RKO (cell line): ENCODE measurements around the gene CCN6.

Experiments used
- DNase-seq: peaks from one replicate; pipeline ENCODE4 v3.0.0-alpha.2; 2016; ENCODE audit warnings: low spot score

The CCN6 gene

GRCh38 chr6:112054001-112054400 is at the start of gene CCN6:
CCN6 (plus strand) TSS chr6:112054104; CDS start chr6:112054358, 254 bp downstream.
- no peak for DNase-seq

DNA sequence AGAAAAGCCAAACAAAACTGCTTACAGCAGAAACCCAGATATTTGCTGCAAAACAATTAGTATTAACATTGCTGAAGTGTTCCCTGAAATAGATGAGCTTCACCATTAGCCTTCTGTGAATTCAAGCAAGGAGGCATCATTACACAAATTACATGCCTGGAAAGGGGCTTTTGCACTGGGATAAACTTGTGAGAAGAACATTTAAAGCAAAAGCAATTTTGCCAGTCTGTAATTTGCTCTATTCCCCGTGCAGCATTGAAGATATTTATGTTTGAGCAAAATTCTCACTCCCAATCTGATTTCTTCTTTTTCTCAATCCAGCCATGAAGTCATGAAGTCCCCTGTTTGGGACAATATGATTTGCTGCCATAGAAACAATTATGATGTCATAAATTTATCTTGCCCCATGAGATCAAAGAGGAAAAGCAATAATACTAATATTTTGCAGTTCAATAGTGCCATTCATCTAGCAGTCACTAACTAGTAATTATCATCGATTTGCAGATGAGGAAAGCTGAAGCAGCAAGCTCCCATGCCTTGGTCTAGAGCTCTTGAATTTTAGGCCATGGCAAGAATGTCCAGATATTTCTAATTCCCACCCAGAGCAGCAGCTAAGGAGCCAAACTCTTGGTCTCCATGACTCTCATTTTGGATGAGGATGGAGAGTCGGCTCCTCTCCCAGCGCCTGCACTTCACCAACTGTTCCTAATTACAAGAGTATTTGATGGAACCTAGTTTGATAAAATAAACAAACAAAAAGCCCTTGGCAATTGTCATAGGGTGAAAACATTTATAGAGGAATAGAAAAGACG is 49.5 kb upstream of the CCN6 start:
- DNase-seq: no peak

- DNase-seq: no peak
Measured at GRCh38 chr6:112005013-112005371, 48.9 kb upstream of the CCN6 start.

DNA sequence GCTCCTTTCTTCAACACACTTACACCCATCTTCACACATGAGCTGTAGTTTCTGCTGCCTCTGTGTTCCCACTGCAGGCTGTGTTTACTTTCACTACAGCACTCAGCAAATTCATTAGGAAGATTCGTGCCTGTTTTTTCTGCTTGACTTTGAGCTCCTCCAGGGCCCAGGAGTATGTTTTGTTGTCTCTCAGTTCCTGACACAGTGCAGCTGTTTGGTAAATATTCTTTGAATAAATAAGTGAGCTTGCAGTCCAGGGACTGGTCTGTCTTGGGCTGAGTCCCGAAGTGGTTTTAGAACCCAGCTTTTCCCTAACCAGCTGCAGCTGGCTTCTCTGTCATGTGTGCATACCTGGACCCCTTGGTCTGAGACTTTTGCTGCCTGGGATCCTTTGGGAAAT is 46.6 kb upstream of the CCN6 start:
- DNase-seq: no peak

- no peak for DNase-seq
Measured at GRCh38 chr6:112007805-112008204, 46.1 kb upstream of the CCN6 start.

DNA sequence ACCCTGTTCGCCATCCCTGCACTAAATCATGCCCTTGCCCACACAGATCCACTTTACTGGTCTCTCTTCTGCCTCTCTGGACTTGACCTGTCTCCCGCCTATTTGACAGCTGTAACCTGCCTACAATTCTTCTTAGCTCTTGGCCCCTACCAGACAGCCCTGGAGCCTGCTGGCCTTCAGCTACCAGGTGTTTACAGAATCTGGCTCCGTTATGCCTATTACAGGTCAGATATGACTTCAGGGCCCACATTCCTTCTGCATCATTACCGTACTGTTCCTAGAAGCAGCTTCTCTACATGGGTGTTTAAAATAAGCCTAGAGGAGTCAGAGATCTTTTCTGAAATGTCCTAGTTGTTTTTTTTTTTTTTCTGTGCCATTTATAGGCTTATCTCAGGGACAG is 45.4 kb upstream of the CCN6 start:
- DNase-seq: no peak

DNA sequence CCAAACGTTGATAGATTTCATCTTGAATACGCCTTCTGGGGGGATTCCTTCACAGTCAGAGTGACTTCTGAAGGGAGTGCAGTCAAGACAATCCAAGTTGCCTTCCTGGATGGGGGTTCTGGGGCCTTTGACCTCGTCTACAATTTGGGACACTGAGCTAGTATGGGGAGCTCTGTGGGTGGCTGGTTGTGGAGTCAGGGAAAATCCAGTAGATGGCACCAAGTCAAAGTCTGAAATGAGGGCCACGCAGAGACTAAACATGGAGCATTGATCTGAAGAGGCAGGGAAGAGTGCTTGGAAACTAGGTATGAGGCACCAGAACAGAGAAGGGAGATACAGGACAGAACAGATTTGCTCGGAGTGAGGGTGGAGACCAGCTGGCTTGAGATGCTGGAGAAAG is 43.6 kb upstream of the CCN6 start:
- no peak for DNase-seq

DNA sequence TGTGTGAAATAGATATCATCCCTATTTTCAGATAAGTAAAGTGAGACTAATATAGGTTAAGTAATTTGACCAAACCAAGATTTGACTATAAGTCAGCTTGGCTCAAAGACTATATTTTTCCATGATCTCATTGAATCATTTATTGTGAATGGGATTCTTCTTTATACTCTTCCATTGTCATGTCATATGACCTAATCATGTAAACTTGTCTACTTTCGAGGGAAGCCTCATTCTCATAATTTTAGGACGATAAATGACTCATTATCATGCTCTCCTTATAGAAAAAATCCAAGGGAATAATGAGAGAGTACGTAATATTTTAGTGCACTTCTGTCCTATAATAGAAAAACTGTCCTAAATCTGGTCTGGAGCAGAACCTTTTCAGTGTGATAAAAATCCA is 40.9 kb upstream of the CCN6 start:
- no peak for DNase-seq

DNA sequence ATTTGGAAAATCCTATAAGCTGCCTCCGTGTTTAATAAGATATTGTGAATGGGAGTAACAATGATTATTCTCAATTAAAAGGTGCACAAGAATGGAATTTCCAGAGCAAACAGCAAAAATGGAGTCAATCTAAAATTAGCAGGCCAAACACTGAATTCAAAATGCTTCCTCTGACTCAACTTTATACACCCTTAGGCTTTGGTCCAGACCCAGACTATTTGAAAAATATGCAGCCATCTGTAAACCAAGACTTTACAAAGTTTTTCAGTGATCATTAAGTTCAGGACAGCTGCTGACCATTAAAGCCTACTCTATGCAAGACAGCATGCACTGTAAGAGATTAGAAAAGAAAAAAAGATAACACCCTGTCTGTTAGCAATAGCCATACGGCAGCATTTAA is 39.4 kb upstream of the CCN6 start:
- DNase-seq: no peak

GRCh38 chr6:112015725-112016124 is 38.2 kb upstream of the CCN6 start:
- DNase-seq: no peak

- DNase-seq: no peak
Measured at GRCh38 chr6:112016320-112016719, 37.6 kb upstream of the CCN6 start.

DNA sequence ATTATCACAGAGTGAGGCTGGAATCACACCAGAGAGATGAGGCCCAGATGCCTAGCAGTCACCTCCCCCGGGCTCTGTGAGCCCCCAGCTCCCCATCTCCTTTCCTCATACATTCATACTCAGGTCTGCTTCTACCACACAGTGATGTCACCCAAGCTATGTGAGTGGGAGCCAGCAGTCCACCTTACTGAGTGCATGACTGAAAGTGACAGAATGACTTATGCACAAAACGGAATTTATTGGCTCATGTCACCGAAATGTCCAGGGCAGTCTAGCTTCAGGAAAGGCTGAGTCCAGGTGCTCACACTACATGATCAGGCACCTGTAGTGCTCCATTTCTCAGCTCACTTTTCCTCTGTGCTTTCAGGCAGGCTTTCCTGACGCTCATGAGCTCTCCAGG is 36.7 kb upstream of the CCN6 start:
- no peak for DNase-seq

DNA sequence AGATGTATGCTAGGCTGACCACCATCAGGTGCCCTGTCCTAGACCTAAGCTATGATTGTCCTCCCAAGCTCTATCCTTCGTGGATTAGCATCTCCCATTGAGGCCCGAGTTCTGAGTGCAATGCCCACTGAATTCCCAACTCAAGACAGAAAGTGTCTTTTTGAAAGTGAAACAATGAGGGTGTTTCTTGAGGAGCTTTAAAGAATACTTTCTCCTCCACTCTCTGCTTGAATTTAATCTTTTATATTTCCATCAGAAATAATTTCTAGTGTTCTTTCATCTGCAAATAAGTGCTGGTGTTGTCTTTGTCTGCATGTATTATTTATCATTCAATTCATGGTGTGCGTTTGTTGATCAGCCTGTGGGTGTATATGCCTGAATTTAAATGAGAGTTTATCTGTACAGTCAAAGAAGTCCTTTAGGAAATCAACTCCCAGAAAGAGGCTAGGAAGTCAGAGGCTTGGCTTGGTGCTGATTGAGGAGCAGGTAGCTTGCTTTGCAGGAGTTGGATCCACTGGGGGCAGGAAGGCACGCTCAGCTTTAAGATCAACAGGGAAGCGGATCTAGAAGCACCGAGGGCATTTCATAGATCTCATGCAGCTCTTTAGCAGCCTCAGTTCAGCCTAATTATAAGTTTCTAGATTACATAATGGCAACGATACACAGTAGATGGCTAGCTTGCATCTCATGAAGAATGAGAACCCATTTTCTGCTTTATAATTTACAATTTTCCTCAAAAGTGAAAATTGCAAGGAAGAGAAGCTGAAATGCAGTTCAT is 36.0 kb upstream of the CCN6 start:
- no peak for DNase-seq

DNA sequence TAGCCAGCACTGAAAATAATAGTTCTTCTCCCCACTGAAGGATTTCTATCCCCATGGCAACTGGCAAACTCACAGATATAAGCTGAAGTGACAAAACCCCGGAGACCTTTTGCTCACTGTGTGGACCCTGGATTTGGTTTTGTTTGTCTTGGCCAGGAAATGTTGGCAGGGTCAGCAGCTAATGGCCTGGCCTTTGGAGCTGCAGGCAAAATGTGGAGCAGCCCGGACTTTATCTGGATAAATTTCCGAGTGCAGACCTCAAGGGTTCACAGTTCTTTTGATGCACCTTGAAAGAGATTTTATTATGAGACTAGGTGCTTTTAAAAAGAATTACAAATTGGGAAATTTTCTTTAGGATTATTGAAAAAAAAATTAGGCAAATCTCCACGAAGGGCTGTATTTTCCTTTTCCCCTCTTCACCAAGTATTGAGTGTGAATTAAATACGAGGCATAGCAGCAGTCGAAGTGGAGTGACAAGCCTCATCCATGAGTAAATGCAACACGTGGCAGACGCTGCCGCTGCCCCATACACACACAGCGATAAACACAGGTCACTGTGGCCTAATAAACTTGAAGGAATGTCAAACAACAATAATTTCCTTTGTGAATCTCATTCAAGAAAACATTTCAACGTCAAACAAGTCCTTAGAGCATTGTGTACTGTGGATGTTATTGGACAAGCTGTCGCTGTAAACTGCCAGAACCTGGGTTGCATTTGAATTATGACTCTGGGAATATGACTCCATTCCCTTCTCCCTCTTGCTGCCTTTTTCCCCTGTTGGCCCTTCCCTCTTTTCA is 35.1 kb upstream of the CCN6 start:
- DNase-seq: no peak

DNA sequence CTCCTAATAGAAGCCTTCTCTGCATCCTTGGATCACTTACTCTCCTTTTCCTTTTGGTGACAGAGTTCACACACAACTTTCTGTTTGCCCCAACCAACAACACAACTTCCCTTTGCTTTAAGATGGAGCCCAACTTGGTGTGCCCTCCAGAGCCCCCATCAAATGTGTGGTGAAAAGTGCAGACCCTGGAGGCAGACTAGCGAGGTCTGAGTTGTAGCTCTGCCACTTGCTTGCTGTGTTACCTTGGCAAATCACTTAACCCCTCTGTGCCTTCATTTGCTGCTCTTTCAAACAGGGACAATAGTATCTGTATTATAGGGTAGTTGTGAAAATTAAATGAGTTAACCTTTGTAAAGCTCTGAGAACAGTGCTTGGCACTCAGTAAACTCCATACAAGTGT is 34.3 kb upstream of the CCN6 start:
- no peak for DNase-seq

GRCh38 chr6:112021691-112022310 is 32.1 kb upstream of the CCN6 start:
- DNase-seq: no peak

GRCh38 chr6:112022749-112023148 is 31.2 kb upstream of the CCN6 start:
- no peak for DNase-seq

GRCh38 chr6:112024464-112024863 is 29.4 kb upstream of the CCN6 start:
- no peak for DNase-seq

GRCh38 chr6:112026933-112027332 is 27.0 kb upstream of the CCN6 start:
- no peak for DNase-seq

- no peak for DNase-seq
Measured at GRCh38 chr6:112027942-112028674, 25.8 kb upstream of the CCN6 start.

GRCh38 chr6:112029045-112029822 is 24.7 kb upstream of the CCN6 start:
- peak; percentile 58 for DNase-seq
